Lung (tissue), 12 donors: ENCODE measurements around the gene DUOX1. TPM values are rescaled to one million over a fixed set of nuclear protein-coding genes. Genes with fewer than 3 reads are reported as not detected.

Source experiments
- ATAC-seq: fragments of 200-7000 bp; cut with Tn5 transposase; one replicate; pipeline ENCODE4 v1.9.1; 2020; ENCODE audit warnings: moderate number of reproducible peaks; ENCODE audit not compliant: insufficient read depth, low FRiP score
- DNase-seq, 3 donors: peaks; one replicate each; pipeline ENCODE4 v3.0.0-alpha.2; 2013 to 2017
- H3K27ac ChIP-seq, 2 donors: one replicate each; pipeline ENCODE4 v1.5.1; 2013; ENCODE audit warnings: mild to moderate bottlenecking in 2 of 2, moderate library complexity in 2 of 2, control low read depth in 1 of 2, inconsistent platforms in 1 of 2, low read depth in 1 of 2, low read length in 1 of 2
- H3K27me3 ChIP-seq, 3 donors: one replicate each; pipeline ENCODE4 v1.5.1; 2013; ENCODE audit warnings: low read length in 2 of 3; ENCODE audit not compliant: control insufficient read depth in 3 of 3, insufficient read depth in 3 of 3
- H3K36me3 ChIP-seq, 4 donors: one replicate each; pipeline ENCODE4 v1.5.1; 2013; ENCODE audit warnings: low read length in 4 of 4, mild to moderate bottlenecking in 1 of 4, moderate library complexity in 1 of 4; ENCODE audit not compliant: control insufficient read depth in 4 of 4, insufficient read depth in 4 of 4
- H3K4me1 ChIP-seq, 5 donors: one replicate each; pipeline ENCODE4 v1.5.1; 2013; ENCODE audit warnings: low read length in 5 of 5, mild to moderate bottlenecking in 2 of 5, moderate library complexity in 1 of 5; ENCODE audit not compliant: control insufficient read depth in 5 of 5, insufficient read depth in 5 of 5
- H3K4me3 ChIP-seq: one replicate; pipeline ENCODE4 v1.5.1; 2013; ENCODE audit warnings: mild to moderate bottlenecking, control low read depth, moderate library complexity
- H3K9ac ChIP-seq, 2 donors: one replicate each; pipeline ENCODE4 v1.5.1; 2013; ENCODE audit warnings: low read length in 2 of 2, control low read depth in 1 of 2; ENCODE audit not compliant: insufficient read depth in 1 of 2
- H3K9me3 ChIP-seq, 4 donors: one replicate each; pipeline ENCODE4 v1.5.1; 2013; ENCODE audit warnings: low read length in 3 of 4, mild to moderate bottlenecking in 1 of 4, moderate library complexity in 1 of 4; ENCODE audit not compliant: control insufficient read depth in 4 of 4, insufficient read depth in 3 of 4
- WGBS, 2 donors: extraction: QIAGEN DNeasy Blood & Tissue Kit; methylation state at CpG; one replicate each; pipeline ENCODE4 v1.1.7; 2013; 5-methylcytosine and 5-hydroxymethylcytosine counted together
- polyA plus RNA-seq, 2 donors: library from polyadenylated mRNA; stranded (reverse); fragments of 200-250 nt; gene quantifications; one replicate each; pipeline ENCODE4 v1.2.1, GENCODE V29; 2013
- total RNA-seq, 2 donors: library from RNA; depleted of rRNA in 1 of 2; stranded (reverse); fragments of >200 nt in 1 of 2; gene quantifications; one replicate each; pipeline ENCODE4 v1.2.1, GENCODE V29; 2014 to 2021
- TF ChIP-seq, protein P1 (sequence below): IDR thresholded peaks from 2 replicates; pipeline ENCODE4 v1.5.1; 2012; ENCODE audit warnings: mild to moderate bottlenecking; ENCODE audit errors: control extremely low read depth, extremely low read depth
- donor health status: control.
- donor health status: control.
- donor health status: Bipolar disorder and iron deficiency.
- donor health status: healthy.
- donor health status: DM: yes; HTN: yes; CAD: no.

DUOX1 gene
- total and polyA plus RNA-seq, 4 donors = 61.7 to 363 (median 115) TPM

DNA sequence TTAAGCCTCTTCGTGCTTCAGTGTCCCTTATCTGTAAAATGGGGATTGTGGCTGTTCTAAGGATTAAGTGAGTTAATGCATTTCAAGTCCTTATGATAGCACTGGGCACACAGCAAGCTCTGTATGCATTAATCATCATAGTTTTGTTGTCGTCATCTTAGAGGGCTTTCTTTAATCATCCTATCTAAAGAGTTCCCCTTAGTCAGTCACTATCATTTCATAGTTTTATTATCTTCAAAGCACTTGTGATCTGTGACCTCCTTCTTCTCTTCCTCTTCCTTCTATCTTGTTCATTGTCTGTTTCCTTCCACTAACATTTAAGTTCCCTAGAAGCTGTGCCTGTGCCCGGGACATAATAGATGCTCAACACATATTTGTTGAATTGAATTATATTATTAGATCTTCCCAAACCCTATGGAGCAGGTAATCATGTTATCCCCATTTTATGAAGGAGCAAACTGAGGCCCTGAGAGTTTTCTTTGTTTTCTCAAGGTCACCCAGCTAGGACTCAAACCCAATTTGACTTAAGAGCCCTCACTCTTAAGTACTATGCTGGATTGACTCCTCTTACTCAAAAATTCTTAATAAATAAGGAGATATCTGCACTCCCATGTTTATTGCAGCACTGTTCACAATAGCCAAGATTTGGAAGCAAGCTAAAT lies 40.0 kb upstream of the DUOX1 start:
- DNase-seq (no peak), ATAC-seq (no peak)
- Histone ChIP-seq H3K36me3 (no peaks in the 10 kb centered on the region), H3K9me3 (peaks cover 0 to 3% (median 0%) of the 10 kb centered on the region in 4 donors), H3K4me1 (no peaks in the 10 kb centered on the region), H3K27ac (no peak overlapping the region), H3K9ac (no peak overlapping the region), H3K27me3 (peaks cover 0 to 6% (median 6%) of the 10 kb centered on the region in 3 donors), H3K4me3 (no peak overlapping the region)
- WGBS, 2 donors = 54 to 56% methylated on average over 3 of the region's 3 CpGs
- TF ChIP-seq, protein P1, sequence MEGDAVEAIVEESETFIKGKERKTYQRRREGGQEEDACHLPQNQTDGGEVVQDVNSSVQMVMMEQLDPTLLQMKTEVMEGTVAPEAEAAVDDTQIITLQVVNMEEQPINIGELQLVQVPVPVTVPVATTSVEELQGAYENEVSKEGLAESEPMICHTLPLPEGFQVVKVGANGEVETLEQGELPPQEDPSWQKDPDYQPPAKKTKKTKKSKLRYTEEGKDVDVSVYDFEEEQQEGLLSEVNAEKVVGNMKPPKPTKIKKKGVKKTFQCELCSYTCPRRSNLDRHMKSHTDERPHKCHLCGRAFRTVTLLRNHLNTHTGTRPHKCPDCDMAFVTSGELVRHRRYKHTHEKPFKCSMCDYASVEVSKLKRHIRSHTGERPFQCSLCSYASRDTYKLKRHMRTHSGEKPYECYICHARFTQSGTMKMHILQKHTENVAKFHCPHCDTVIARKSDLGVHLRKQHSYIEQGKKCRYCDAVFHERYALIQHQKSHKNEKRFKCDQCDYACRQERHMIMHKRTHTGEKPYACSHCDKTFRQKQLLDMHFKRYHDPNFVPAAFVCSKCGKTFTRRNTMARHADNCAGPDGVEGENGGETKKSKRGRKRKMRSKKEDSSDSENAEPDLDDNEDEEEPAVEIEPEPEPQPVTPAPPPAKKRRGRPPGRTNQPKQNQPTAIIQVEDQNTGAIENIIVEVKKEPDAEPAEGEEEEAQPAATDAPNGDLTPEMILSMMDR = no peak

DNA sequence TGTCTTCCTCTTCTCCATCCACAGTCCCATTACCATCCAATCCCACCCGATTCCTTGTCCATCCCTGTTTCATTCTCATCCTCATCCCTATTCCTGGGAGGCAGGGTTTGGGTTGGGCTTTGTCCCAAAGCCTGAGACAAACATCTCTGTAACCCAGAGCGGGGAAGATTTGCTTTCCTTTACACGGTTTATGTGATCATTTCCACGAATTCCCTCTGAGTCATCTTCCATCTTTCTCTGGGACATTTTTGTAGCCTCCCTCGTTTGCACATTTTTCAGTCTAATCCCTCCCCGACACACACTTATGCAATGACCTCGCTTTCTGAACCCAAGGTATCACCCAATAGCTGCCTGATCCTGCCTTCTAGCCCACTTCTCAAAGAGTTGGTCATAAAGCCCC lies 38.6 kb upstream of the DUOX1 start:
- Histone ChIP-seq H3K36me3 (no peaks in the 10 kb centered on the region), H3K9me3 (peaks cover 0 to 3% (median 0%) of the 10 kb centered on the region in 4 donors), H3K9ac (no peak overlapping the region), H3K27ac (no peak overlapping the region), H3K27me3 (peaks cover 0 to 6% (median 6%) of the 10 kb centered on the region in 3 donors), H3K4me3 (no peak overlapping the region), H3K4me1 (no peaks in the 10 kb centered on the region)
- WGBS, 2 donors = 65 to 70% methylated on average over 7 of the region's 7 CpGs
- DNase-seq (no peak), ATAC-seq (no peak)
- TF ChIP-seq, protein P1 = no peak

DNA sequence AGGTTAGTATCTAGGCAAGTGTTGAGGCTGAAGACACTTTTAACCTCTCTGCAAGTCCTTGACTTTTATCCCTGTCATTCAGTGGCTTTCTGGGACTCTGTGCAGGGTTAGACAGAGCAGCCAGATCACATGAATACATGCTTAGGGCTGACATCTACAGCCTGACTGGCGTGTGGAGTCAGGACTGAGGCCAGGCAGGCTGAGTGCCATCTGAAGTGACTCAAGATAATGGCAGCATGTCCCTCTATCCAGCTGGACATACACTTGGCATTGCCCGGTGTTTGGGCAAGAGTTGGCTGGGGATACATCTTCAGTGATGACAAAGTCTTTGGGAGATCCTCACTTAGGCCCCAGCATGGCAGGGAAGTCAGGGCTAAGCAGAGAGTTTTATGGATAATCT lies 38.2 kb upstream of the DUOX1 start:
- Histone ChIP-seq H3K27ac (no peak overlapping the region), H3K9me3 (peaks cover 0 to 3% (median 0%) of the 10 kb centered on the region in 4 donors), H3K36me3 (no peaks in the 10 kb centered on the region), H3K27me3 (peaks cover 0 to 6% (median 6%) of the 10 kb centered on the region in 3 donors), H3K4me1 (no peaks in the 10 kb centered on the region), H3K9ac (no peak overlapping the region), H3K4me3 (no peak overlapping the region)
- ATAC-seq (no peak), DNase-seq (no peak)
- 90 to 91% methylated on average over 2 of the region's 2 CpGs for WGBS, 2 donors
- TF ChIP-seq, protein P1 = no peak
